Suprapubic skin (tissue), 4 donors: ENCODE data around the gene ST6GAL1.

Source experiments
- CTCF ChIP-seq, 2 donors: fragments of 200-600 bp in 1 of 2; fragments of 450-650 bp in 1 of 2; sonication (generic) in 1 of 2; IDR thresholded peaks; one replicate each; pipeline ENCODE4 v1.5.1; 2016 to 2019; ENCODE audit warnings: antibody characterized with exemption in 2 of 2, mild to moderate bottlenecking in 1 of 2, moderate library complexity in 1 of 2
- EP300 ChIP-seq: sonication (generic); formaldehyde crosslinking; IDR thresholded peaks from one replicate; pipeline ENCODE4 v1.6.1; 2017; ENCODE audit warnings: antibody characterized with exemption
- POLR2A ChIP-seq, 2 donors: fragments of 450-650 bp; IDR thresholded peaks; one replicate each; pipeline ENCODE4 v1.6.1; 2017; ENCODE audit warnings: antibody characterized with exemption in 2 of 2, mild to moderate bottlenecking in 2 of 2, moderate library complexity in 2 of 2
- POLR2AphosphoS5 ChIP-seq, 3 donors: sonication (generic); formaldehyde crosslinking; IDR thresholded peaks; one replicate each; pipeline ENCODE4 v1.6.1; 2017; ENCODE audit warnings: antibody characterized with exemption in 3 of 3

- TF ChIP-seq POLR2AphosphoS5 (IDR thresholded peaks at IDR 0.05) (no peak), POLR2A (IDR thresholded peaks at IDR 0.05) (no peak), EP300 (no peak), CTCF (IDR thresholded peaks at IDR 0.05) (no peak)
These were observed 155.6 kb downstream of the ST6GAL1 start for GRCh38 chr3:187085933-187086332.
